Measurements from ENCODE around the gene POMC.

GRCh38 chr2:25132299-25132635 is 36.1 kb downstream of the POMC start:
- TF ChIP-seq ZKSCAN5 (CRISPR knock-in tag; IDR thresholded peaks at IDR 0.05) (no peak), CBX5 (CRISPR knock-in tag; IDR thresholded peaks at IDR 0.05; ENCODE audit: borderline replicate concordance) (no peak), ZFP36L1 (CRISPR knock-in tag; IDR thresholded peaks at IDR 0.05) (no peak), SATB2 (CRISPR knock-in tag; IDR thresholded peaks at IDR 0.05) (no peak)

Data from HepG2 (cell line).